ENCODE data around the gene ADCYAP1.

ADCYAP1 gene

DNA sequence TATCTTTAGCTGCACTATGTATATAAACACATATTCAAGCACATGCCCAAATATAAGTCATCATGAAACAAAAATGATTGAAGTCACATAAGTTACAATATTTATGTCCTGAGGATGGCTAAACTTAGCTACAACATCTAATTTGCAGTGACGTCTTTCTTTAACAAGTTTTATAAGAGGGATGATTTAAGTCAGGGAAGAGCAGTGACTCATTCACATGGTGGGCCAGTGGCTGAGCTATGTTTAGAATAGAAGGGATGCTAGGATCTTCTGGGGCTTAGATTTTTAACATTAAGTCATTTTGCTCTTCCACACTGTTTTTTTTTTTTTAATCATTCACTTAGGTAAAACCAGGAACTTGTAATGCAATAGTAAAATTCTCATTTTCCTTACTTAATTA is 22.3 kb downstream of the ADCYAP1 start:
- Histone ChIP-seq H3K4me3 (ENCODE audit: low read depth, low read length) (no peak overlapping the region), H3K4me1 (ENCODE audit: control insufficient read depth, insufficient read depth, low read length) (no peaks in the 10 kb centered on the region), H3K27ac (ENCODE audit: extremely low read depth, low read depth, low read length) (no peak overlapping the region), H3K9me3 (ENCODE audit: control insufficient read depth, insufficient read depth, low read depth, low read length) (no peaks in the 10 kb centered on the region), H3K36me3 (ENCODE audit: control insufficient read depth in 2 of 2, insufficient read depth in 1 of 2, low read length in 2 of 2) (no peaks in the 10 kb centered on the region; a peak in 1 of 3 replicates)
- POLR2A ChIA-PET: no interaction called here
- TF ChIP-seq, protein P1, sequence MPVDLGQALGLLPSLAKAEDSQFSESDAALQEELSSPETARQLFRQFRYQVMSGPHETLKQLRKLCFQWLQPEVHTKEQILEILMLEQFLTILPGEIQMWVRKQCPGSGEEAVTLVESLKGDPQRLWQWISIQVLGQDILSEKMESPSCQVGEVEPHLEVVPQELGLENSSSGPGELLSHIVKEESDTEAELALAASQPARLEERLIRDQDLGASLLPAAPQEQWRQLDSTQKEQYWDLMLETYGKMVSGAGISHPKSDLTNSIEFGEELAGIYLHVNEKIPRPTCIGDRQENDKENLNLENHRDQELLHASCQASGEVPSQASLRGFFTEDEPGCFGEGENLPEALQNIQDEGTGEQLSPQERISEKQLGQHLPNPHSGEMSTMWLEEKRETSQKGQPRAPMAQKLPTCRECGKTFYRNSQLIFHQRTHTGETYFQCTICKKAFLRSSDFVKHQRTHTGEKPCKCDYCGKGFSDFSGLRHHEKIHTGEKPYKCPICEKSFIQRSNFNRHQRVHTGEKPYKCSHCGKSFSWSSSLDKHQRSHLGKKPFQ (tag by site-specific recombination; IDR thresholded peaks at IDR 0.05): no peak
- TF ChIP-seq ZNF629 (tag by site-specific recombination; IDR thresholded peaks at IDR 0.05): peak; percentile 43
- CTCF ChIA-PET: interaction anchor here (0.5 to 1.0 kb wide), 2 partner anchors 35 to 1170 kb away, joined by 3 to 5 read pairs; no protein-coding TSS in a partner anchor

DNA sequence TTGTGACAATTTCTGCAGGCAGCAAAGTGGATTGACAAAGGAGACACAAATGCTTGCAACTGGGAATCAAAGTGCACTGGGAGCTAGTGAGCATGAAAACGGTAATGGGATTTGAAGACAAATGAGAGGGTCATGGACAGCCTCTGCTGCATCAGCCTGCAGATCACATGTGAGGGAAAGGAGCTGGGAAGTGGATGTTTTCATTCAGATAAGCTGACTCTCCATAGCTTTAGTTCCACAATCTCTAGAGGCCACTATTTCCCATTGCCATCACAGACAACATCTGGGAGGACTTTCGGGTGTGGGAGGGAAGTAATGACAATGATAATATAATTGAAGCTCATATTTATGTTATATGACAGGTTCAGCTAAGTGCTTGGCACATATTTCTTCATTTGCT is 28.4 kb downstream of the ADCYAP1 start:
- ChIA-PET CTCF (interaction anchor here (0.8 to 1.0 kb wide), 3 partner anchors 8 to 29 kb away, joined by 3 to 4 read pairs (median 3); no protein-coding TSS in a partner anchor), POLR2A (no interaction called here)
- Histone ChIP-seq H3K4me3 (ENCODE audit: low read depth, low read length) (no peak overlapping the region), H3K4me1 (ENCODE audit: control insufficient read depth, insufficient read depth, low read length) (no peaks in the 10 kb centered on the region), H3K36me3 (ENCODE audit: control insufficient read depth in 2 of 2, insufficient read depth in 1 of 2, low read length in 2 of 2) (no peaks in the 10 kb centered on the region), H3K9me3 (ENCODE audit: control insufficient read depth, insufficient read depth, low read depth, low read length) (no peaks in the 10 kb centered on the region), H3K27ac (ENCODE audit: extremely low read depth, low read depth, low read length) (no peak overlapping the region)
- TF ChIP-seq ZNF677 (tag by site-specific recombination; IDR thresholded peaks at IDR 0.05) (no peak), KLF16 (tag by site-specific recombination; IDR thresholded peaks at IDR 0.05) (no peak), ZNF596 (tag by site-specific recombination; IDR thresholded peaks at IDR 0.05) (no peak), ZNF140 (tag by site-specific recombination; IDR thresholded peaks at IDR 0.05) (no peak), TRIM28 (IDR thresholded peaks at IDR 0.05; ENCODE audit: borderline replicate concordance, low read length) (no peak), ZNF571 (tag by site-specific recombination; IDR thresholded peaks at IDR 0.05) (no peak), ZNF184 (tag by site-specific recombination; IDR thresholded peaks at IDR 0.05) (no peak), ZNF791 (tag by site-specific recombination; IDR thresholded peaks at IDR 0.05) (no peak), ZNF138 (tag by site-specific recombination; IDR thresholded peaks at IDR 0.05; ENCODE audit: borderline replicate concordance) (no peak), HOXC10 (CRISPR knock-in tag; IDR thresholded peaks at IDR 0.05) (no peak), GLIS2 (tag by site-specific recombination; IDR thresholded peaks at IDR 0.05) (no peak), TCF7L2 (IDR thresholded peaks at IDR 0.05; ENCODE audit: borderline replicate concordance, low read depth, low read length) (no peak), ZBTB8A (tag by site-specific recombination; IDR thresholded peaks at IDR 0.05) (no peak), ZNF37A (tag by site-specific recombination; IDR thresholded peaks at IDR 0.05) (no peak), ZFP41 (tag by site-specific recombination; IDR thresholded peaks at IDR 0.05; ENCODE audit: borderline replicate concordance) (no peak)
- TF ChIP-seq, protein P2, sequence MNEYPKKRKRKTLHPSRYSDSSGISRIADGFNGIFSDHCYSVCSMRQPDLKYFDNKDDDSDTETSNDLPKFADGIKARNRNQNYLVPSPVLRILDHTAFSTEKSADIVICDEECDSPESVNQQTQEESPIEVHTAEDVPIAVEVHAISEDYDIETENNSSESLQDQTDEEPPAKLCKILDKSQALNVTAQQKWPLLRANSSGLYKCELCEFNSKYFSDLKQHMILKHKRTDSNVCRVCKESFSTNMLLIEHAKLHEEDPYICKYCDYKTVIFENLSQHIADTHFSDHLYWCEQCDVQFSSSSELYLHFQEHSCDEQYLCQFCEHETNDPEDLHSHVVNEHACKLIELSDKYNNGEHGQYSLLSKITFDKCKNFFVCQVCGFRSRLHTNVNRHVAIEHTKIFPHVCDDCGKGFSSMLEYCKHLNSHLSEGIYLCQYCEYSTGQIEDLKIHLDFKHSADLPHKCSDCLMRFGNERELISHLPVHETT (tag by site-specific recombination; IDR thresholded peaks at IDR 0.05): no peak
- TF ChIP-seq, protein P3, sequence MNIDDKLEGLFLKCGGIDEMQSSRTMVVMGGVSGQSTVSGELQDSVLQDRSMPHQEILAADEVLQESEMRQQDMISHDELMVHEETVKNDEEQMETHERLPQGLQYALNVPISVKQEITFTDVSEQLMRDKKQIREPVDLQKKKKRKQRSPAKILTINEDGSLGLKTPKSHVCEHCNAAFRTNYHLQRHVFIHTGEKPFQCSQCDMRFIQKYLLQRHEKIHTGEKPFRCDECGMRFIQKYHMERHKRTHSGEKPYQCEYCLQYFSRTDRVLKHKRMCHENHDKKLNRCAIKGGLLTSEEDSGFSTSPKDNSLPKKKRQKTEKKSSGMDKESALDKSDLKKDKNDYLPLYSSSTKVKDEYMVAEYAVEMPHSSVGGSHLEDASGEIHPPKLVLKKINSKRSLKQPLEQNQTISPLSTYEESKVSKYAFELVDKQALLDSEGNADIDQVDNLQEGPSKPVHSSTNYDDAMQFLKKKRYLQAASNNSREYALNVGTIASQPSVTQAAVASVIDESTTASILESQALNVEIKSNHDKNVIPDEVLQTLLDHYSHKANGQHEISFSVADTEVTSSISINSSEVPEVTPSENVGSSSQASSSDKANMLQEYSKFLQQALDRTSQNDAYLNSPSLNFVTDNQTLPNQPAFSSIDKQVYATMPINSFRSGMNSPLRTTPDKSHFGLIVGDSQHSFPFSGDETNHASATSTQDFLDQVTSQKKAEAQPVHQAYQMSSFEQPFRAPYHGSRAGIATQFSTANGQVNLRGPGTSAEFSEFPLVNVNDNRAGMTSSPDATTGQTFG (tag by site-specific recombination; IDR thresholded peaks at IDR 0.05; ENCODE audit: borderline replicate concordance): no peak
- TF ChIP-seq, protein P4, sequence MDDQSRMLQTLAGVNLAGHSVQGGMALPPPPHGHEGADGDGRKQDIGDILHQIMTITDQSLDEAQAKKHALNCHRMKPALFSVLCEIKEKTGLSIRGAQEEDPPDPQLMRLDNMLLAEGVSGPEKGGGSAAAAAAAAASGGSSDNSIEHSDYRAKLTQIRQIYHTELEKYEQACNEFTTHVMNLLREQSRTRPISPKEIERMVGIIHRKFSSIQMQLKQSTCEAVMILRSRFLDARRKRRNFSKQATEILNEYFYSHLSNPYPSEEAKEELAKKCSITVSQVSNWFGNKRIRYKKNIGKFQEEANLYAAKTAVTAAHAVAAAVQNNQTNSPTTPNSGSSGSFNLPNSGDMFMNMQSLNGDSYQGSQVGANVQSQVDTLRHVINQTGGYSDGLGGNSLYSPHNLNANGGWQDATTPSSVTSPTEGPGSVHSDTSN (CRISPR knock-in tag; IDR thresholded peaks at IDR 0.05): no peak
- TF ChIP-seq, protein P5, sequence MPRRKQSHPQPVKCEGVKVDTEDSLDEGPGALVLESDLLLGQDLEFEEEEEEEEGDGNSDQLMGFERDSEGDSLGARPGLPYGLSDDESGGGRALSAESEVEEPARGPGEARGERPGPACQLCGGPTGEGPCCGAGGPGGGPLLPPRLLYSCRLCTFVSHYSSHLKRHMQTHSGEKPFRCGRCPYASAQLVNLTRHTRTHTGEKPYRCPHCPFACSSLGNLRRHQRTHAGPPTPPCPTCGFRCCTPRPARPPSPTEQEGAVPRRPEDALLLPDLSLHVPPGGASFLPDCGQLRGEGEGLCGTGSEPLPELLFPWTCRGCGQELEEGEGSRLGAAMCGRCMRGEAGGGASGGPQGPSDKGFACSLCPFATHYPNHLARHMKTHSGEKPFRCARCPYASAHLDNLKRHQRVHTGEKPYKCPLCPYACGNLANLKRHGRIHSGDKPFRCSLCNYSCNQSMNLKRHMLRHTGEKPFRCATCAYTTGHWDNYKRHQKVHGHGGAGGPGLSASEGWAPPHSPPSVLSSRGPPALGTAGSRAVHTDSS (tag by site-specific recombination; IDR thresholded peaks at IDR 0.05): no peak
- TF ChIP-seq, protein P6, sequence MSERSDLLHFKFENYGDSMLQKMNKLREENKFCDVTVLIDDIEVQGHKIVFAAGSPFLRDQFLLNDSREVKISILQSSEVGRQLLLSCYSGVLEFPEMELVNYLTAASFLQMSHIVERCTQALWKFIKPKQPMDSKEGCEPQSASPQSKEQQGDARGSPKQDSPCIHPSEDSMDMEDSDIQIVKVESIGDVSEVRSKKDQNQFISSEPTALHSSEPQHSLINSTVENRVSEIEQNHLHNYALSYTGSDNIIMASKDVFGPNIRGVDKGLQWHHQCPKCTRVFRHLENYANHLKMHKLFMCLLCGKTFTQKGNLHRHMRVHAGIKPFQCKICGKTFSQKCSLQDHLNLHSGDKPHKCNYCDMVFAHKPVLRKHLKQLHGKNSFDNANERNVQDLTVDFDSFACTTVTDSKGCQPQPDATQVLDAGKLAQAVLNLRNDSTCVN (tag by site-specific recombination; optimal IDR thresholded peaks at IDR 0.05): no peak
